Measurements from ENCODE around the gene ERRFI1.
A peak's percentile ranks its signal among the peaks of the same experiment; 100 is the strongest.

ERRFI1 gene

DNA sequence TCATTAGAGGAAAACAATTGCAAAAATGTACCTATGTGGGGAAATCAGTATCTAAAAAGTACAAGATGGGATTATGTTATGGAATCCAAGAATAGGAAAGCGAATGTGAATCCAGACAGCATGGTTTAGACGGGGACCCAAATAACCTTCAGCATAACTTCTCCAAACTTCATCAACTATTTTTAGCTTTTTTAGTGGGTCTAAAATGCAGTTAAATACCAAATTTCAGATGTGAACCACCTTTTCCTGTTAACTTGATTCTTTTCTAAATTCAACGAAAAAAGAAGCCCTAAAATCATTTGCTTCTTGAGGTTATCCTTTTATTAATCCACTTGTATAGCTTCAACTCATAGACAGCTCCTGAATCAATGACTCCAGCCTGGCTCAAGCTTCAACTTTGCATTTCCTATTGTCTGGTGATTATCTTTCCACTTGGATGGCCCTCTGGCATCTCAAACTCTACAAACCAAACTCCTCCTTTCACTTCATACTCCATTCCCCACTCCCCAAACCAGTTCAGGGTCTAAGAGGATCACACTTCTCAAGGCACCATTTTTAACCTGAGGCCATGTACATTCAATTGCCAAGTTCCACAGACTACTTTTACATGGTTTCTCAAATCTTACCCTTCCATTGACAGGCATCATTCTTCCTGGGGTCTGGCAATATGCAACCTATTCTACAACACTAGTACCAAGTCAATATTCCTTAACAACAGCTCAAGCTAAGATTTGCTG lies 7.4 kb downstream of the ERRFI1 start:
- DNase-seq, result no peak

DNA sequence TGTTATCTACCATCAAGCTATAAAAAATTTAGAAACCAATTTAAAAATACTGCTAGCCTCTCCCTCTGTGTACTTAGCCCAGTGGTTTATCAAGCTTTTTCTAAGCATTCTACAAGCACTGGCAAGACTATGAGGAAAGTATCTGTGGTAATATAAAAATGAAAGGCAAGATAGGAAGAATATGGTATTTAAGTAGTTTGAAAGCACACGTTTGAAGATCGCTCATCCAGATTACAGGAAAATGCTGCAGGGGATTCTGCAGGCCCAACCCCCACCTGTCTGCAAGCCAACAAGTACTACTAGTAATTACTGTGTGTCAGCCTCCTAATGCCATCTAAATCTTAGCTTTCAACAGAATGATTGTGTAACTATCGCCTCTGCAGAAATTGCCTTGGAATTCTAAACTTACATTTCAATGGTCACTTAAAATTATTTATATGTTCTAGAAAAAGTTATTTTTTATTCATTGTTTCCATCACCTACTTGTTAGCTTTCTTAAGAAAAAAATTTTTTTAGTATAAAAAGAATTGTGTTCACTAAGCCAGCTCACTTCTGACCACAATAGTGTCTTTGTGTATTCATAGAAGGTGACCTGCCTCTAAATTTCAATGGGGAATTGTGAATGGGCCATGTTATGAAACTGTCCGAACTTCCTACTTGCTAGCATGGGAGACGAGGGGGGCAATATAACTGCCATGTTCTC lies 8.5 kb downstream of the ERRFI1 start:
- no peak for DNase-seq

DNA sequence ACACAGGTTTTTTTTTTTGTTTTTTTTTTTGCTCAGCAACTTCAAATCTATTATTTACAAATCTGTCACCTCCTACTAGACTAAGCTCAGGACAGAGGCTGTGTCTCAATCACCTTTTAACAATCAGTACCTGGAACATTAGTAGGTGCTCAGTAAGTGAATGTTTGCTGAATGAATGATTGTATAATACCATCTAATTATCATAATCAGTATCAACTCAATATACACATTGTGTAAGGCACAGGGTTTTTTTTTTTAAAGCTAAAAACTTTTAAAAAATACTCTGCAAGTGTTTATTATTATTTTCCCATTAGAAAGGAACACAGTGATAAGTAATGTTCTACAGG lies 9.2 kb downstream of the ERRFI1 start:
- DNase-seq, result no peak

DNA sequence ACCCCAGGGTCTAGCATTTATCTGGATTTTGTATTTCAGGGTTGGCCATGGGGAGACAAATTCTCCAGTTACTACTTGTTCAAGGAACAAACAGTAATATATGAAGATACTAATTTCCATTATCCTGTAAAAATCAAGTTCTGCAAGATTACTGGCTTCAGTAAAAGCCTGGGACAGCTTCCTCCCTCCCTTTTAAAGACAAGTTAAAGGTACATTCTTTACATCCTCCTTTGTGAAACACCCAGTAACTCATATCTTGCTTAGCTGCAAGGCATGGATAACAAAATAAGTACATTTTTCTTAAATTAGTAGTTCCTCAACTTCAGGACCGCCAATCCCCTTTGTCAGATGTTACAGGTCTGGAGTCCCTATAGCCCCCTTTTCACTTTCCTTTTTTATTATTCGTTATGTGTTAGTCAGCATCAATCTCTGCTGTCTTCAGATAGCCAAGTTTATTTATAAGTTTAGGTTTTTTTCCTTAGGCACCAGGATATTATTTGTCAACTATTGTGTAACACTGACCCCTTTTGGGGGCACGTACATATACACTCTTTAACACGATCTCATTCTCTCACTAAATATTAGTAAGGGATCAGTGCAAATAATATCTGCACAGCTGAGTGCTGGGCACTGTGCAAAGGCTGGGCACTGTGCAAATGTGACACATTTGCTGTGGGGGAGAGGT lies 9.8 kb downstream of the ERRFI1 start:
- DNase-seq, result no peak

DNA sequence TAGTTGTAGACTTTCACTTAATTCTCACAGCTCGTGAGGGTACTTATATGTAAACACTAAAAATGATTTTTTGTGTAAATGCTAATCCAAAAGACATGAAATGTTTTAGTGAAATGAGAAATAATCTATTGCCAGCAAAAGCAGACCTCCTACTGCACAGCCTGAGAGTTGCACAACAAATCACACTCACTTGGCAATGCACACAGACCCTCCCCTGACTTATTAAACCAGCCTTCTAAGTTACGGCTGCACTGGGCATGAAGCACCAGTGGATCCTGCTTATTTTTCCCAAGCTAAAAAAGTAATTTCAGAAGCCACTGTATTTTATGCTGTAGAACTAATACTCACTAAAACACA lies 10.3 kb downstream of the ERRFI1 start:
- no peak for DNase-seq

DNA sequence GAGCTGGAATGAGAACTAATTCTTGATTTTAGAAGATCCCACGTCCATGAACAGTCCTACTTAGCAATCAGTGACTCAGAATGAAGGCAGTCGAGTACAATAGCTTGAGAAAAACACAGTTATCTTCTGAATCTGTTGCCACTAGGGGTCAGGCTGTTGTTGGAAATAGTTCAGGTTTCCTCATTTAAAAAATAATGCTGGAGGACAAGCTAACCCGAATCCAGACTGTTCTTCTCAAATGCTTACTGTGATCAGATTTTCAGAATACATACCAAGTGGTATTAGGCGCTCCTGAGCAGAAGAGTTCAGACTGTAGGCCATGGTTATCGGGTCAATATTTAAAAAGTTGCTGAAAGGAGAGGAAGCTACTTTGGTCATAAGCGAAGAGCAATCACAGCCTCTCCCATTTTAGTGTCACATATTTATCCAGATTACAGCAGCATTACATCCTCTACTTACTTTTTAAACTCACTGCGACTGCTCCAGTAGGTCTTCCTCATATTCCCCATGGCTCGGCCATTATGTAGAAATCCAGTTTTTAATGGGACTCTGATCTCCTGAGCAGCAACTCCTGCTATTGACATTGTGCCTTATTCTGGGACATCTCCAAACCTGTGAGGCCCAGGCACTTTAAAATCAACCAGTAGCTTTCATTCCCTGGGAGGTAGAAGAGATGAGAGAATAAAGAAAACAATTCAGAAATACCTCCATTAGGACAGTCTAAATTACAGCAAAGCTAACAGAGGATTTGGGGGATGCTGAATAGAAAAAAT lies 10.9 kb downstream of the ERRFI1 start:
- peak; percentile 78 to 89 (median 85) for DNase-seq

DNA sequence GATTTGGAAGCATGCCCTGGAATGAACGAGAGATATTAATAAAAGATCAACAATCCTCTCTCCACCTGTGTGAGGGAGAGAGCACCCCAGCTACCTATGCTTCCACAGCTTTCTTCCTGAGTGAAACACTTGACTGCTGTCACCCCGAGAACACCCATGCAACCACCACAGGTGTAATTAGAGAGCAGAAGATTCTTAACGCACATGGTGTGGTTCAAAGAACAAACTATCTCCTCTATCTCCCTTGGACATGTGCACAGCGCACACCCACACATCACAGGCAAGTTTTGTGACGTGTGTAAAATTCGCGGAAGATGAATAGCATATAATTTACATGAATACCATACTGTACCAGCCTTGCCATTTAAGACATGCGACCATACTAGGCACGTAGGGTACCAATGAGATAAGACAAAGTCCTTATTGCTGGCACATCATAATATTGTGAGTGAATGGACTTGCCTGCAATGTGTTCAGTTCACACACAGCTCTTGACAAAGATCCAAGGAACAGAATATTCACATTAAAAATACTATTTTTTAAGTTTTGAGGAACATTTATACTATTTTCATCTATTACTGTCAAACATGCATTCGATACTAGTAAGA lies 11.6 kb downstream of the ERRFI1 start:
- no peak for DNase-seq

DNA sequence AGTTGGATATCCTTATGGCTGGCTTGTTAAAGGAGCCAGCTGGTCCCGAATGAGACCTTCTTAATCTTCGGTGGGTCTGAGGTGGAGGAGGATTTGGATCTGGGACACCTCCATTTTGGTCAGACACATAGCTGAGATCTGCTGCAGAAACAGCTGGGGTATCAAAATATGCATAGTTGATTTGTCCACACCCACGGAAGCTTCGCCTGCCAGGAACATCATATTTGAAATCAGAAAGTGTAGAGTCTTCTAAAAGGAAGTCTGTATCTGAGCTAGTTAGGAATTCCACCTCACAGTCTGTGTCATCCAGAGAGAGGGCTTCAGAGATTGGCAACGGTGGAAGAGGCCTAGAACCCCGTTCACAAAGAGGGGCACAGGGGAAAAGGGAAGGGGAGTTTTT lies 12.3 kb downstream of the ERRFI1 start:
- no peak for DNase-seq

DNA sequence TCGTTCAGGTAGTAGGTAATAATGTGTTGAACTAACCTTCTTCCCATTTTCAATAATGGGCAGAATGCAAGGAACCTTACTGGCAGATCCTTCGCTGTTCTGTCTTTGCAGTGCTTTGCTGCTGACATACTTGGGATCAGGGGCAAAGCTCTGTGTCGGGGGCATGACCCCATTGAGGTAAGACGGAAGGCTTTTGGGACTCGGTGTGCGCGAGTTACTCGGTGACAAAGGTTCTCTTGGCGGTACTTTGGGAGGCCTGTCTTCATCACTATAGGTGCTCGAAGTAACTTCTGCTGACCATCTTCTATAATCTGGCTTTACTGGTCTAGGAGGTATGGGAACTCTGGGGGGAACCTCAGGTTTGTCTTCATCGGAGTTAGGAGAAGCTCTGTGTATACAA lies 12.7 kb downstream of the ERRFI1 start:
- DNase-seq, result no peak

DNA sequence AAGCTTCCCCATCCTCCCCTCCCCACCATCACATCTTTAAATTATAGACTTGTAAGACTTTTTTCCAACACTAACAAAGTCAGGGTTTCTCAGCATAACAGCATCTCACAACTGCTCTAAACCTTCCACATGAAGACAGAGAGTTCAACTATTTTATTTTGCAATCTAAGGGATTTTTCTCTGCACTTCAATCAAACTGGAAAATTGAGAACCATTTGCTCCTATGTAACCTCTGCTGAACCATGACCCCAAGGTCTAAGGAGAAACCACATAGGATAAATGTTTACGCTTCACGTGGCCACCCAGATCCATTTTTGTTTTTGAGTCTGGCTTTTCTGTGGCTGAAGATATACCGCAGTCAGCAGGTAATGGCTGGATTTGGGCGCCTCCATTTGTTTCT lies 13.2 kb downstream of the ERRFI1 start:
- no peak for DNase-seq

DNA sequence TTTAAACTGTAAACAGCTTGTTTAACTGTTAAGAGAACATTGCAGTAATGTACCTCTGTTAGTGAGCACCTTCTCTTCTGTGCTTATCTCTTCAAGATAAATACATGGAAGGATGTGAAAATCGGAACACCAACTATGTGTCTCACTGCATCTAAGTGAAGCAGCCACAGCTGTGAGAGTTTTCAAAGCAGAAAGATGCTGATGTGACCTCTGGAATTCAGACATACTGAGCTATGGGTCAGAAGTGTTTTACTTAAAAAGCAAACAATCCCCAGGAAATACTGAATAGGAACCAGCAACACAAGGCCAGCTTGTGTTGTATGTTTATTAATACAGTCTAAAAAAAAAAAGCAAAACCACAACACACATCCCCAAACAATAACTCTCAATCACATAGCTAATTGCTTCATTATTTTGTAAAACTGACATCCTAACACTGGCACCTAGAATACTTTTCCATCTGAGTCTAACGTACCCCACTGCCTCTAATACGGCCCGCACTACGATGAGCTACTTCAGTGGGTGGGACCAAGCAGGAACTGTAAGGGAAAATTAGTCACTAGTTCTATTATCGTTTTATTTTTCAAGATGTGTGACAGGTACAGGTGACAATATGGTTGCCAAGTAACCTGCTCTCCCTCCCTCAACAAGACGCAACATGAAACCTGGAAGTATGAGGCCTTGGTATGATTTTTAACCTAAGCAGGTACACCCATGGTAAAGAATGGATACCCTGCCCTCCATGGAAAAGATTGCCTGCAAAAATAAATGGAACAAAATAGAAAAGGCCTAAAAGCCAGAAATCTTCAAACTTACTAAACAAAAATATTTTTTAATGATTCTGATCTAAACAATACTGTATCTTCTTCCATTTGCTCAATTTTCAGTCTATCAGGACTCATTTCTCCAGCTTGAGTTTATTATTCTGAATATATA lies 13.9 kb downstream of the ERRFI1 start:
- DNase-seq, result no peak

DNA sequence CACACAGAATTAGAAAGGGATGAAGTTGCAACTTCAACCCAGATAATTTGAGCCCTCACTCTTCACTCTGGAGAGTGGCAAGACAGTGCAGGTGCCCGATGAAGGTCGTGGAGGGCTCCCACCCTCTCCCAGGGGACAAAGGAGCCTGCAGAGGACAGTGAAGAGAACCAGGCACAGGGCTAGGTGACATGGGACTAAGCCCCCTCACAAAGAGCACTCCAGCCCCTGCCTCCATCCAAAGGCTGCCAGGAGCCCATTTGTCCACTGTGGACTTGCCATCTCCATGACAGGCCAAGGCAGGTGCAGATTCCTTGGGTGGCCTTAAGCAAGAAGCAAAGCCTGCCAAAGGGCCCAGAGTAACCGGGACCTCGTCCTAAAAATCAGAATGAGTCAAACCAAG lies 15.1 kb downstream of the ERRFI1 start:
- DNase-seq, result no peak

DNA sequence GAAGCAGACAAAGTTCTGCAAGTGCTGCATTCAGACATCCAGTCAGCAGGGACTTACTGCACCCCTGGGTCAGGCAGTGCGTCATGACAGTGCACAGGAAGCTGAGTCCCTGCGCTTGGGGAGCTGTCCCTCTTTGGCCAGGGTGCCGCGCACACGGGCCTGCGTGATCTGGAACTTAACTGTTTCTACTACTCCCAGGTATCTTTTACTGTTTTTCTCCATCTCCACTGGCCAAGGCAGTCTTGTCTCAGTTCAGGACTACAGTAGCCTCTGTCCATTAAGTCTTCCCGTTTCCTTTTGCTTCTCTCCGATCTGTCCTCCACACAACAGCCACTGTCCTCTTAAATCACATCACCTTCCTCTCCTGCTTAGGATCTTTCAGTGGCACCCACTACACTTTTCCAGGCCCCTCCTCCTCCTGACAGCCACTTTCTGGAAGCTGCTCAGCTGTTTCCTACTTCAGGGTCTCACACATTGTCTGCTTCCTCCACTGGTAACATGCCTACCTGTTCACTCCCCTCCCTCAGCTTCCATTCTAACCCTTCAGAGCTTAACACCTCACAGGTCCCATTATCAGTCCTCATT lies 15.9 kb downstream of the ERRFI1 start:
- no peak for DNase-seq

DNA sequence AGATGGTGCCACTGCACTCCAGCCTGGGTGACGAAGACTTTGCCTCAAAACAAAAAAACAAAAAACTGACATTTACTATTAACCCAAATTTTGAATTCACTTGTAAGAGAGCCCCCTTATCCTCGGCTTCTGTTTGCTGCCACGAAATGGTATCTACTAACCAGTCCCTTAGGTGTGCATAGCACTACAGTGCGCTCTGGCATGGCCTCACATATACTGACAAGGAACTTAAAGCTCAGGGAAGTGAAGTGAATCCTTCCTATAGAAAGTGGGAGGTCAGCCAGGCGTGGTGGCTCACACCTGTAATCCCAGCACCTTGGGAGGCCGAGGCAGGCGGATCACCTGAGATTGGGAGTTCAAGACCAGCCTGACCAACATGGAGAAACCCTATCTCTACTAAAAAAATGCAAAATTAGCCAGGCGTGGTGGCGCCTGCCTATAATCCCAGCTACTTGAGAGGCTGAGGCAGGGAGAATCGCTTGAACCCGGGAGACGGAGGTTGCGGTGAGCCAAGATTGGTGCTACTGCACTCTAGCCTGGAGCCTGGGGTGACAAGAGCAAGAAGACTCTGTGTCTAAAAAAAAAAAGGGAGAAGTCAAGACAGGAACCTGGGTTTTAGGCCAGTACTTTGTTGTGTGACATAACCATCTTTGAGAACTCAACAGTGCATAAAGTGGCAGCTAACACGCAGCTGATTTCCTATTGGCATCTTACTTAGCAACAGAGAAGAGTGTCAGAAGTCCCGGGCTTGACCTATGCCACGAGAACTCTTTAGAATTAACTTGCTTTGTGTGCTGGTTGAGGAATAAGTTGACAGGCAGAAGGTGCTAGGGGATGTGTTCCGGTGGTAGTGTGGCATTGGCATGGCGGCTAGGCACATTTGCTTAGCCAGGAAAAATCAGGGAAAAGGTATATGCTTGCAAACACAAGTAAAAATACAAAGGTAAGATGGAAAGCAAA lies 16.8 kb downstream of the ERRFI1 start:
- DNase-seq, result no peak

DNA sequence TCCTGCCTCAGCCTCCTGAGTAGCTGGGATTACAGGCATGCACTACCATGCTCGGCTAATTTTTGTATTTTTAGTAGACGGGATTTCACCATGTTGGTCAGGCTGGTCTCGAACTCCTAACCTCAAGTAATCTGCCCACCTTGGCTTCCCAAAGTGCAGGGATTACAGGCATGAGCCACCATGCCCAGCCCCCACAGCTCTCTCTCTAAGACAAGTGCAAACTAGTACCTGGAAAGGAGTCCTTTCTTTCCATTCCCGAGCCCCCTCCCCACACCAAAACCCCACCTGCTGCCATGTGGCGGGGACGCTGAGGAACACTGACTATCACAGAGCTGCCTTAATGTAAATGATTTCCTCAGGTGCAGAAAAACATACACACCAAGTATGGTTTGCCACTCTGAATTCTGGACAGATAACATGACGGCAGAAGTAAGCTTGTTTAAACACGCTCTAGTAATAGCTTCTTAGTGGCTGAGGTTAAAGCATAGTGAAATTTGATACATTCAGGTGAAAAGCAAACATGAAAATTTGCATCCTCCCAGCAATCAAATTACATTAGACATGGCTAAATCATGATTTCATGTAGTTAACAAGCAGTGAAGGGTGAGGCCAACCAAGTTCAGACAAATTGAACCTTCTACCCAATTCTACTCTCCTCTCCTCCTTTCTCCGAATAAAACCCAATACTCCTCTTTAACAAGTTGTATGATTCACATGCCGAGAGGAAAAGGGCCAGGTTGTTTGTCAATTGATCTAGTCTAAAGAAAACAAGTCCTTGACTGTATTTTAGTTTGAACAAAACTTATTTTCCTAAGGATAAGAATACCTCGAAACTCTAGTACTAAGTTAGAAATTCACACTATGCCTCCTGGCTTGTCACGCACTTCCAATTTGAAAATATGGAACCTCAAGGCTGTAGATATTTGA lies 19.8 kb downstream of the ERRFI1 start:
- DNase-seq, result no peak

DNA sequence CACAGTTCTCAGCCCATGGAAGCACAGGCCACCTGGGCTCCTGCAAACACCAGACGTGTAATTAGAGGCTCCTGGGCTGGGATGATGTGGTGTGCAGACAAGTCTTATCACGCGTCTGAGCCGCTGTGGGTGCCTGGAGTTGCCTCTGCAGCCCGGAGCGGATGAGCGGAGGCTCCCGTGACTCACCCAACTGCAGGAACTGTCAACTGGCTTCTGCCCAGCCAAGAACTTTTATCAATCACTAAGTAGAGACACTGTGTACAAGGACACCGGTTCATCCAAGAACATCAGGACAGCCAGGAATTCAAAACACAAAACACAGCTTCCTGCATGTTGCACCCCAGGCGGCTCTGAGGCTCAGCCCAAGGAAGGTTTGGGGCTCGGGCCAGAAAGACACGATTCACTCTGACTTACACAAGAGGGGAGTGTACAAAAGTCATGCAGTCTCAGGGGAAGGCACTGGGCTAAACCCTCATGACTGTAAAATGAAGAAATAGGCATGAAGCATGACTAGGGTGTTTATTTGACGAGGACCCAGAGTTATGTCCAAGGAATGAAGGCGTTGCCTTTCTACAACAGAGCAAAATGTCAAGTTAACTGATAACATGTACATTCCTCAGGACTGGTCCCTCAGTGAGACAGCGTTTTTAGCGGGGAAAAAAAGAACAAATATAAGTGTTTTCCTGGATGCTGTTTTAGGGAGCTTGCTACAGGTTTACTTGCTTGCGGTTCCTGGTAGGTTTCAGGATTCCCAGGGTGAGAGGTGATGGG lies 21.1 kb downstream of the ERRFI1 start:
- DNase-seq, result peak; percentile 77 to 84 (median 82)

DNA sequence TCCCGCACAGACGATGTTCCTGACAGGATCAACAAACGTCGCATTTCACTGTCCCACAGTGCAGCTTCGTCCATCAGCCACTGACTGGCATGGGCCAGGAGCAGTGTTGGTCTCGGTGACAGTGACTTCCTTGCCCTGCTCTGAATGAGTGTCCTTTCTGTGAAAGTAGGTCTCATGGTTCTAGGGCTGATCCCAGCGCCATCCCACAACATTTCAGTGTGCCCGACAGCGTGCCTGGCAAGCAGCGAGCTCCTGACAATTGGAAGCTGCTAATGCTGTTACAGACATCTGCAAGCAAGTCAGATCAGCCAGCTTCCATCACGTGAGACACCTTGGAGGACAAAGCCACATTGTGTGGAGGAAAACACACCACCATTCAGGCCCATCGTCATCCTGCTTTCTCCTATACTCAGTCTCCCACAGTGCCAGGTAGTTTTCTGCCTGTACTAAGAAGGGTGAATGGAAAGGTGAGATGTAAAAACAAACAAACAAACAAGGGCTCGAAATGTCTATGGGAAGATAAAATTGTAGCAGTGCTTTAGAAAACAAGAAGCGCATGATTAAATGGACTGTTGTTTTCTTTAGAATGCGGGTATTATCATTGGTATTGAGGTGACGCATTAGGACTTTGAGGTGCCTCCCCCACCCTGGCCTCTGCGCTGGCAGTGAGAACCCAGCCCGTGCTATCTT lies 21.9 kb downstream of the ERRFI1 start:
- DNase-seq, result no peak
